SU-DHL-6 (cell line): ENCODE results near the gene LRRC4B.

Experiments
- CTCF ChIP-seq: fragments of 200-600 bp; sonication (generic); IDR thresholded peaks from one replicate; pipeline ENCODE4 v1.5.1; 2017; ENCODE audit warnings: antibody characterized with exemption, mild to moderate bottlenecking, low read length, moderate library complexity; ENCODE audit not compliant: insufficient read depth, poor library complexity, severe bottlenecking
- EZH2phosphoT487 ChIP-seq: fragments of 200-600 bp; sonication (generic), shearing (Covaris generic); conservative IDR thresholded peaks from 2 replicates; pipeline ENCODE4 v1.6.1; 2018; ENCODE audit warnings: mild to moderate bottlenecking, antibody characterized with exemption, low read length, moderate library complexity, mixed read lengths

DNA sequence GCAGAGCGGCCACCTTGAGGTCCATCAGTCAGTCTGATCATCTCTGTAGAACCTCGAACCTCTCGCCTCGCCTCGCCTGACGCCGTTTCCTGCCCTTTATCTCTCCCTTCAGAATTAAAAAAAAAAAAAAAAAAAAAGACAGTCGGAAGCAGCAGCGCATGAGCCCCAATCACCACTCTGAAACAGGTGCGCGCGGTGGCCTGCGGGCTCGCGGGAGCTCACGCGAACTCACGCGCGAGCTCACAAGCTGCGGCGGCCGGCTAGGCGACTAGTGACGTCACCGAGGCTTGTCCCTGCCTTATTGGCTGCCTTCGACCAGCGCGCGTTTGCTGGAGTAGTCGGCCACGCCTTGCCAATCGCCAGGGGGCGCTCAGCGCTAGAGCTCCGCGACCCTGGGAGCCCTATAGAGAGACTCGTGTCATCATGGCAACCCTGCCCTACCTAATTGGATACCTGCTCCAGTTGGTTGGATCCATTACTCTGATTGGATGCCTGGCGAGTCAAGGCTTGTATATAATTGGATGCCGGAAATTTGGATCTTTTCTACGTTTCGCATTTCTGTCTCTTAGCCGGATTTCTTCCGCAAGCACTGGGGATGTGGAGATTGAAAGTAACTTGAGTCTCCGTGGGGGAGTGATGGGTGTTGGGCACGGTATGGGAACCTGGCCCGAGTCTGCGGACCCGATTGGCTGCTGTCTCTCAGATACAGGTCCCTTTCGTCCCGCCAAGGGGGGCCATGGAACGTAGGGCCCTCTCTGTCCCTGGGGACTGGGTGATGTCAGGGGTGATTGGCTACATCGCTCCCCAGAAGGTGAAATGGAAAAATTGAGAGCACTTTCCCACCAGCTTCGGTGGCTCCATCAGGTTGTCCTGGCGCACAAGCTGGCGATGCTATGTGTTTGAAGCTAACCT is 39.9 kb upstream of the LRRC4B start:
- TF ChIP-seq CTCF: peak; percentile 44
- TF ChIP-seq EZH2phosphoT487: no peak
